ENCODE data around the gene RGS9BP. TPM values are rescaled to one million over a fixed set of nuclear protein-coding genes. Genes with fewer than 3 reads are reported as not detected.

Gene RGS9BP
- total and polyA plus RNA-seq, 2 experiments from 2014 or later, result 0.83 TPM; not detected in 1

DNA sequence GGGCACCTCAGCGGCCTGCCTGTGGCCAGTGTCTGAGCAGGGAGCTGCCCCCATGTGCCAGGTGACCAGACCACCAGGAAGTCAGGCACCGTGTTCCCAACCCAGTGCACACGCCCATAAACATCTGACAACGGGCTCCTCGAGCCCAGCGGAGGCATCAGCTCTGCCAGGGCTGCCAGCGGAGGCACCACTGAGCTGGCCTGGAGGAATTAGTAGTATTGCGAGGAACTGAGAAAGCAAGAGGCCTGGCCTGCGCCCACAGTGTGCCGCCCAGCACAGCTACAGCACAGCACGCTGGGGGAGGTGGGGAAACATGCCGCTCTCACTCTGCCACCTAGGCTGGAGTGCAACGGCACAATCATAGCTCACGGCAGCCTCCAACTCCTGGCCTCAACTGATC, 45.3 kb upstream of the RGS9BP start:
- Histone ChIP-seq H3K4me1 (ENCODE audit: insufficient read depth) (no peaks in the 10 kb centered on the region), H3K9me2 (ENCODE audit: insufficient read depth) (no peaks in the 10 kb centered on the region), H3F3A (replicated peaks; ENCODE audit: low read depth) (no peaks in the 10 kb centered on the region), H3K27me3 (ENCODE audit: insufficient read depth) (no peaks in the 10 kb centered on the region), H3K36me3 (ENCODE audit: insufficient read depth) (peaks cover 12% of the 10 kb centered on the region), H3K4me3 (no peak overlapping the region), H3K4me2 (no peak overlapping the region), H3K27ac (ENCODE audit: low read depth) (no peak overlapping the region), H4K20me1 (replicated peaks; ENCODE audit: insufficient read depth) (no peaks in the 10 kb centered on the region; the same call in 1 of the 2 replicates), H2AFZ (no peak overlapping the region), H3K79me2 (replicated peaks; ENCODE audit: insufficient read depth) (no peaks in the 10 kb centered on the region)
- Mint-ChIP-seq H3K4me3 (no peak overlapping the region), H3K9me3 (no peaks in the 10 kb centered on the region), H3K36me3 (ENCODE audit: low read depth) (peaks cover 36% of the 10 kb centered on the region), H3K4me1 (no peaks in the 10 kb centered on the region), H3K27ac (no peak overlapping the region), H3K27me3 (ENCODE audit: insufficient read depth, low read depth, poor library complexity) (peaks cover 2% of the 10 kb centered on the region)
- DNase-seq (ENCODE audit: low spot score) (peak; percentile 35), ATAC-seq (peak; percentile 69)
- TF ChIP-seq, protein P1, sequence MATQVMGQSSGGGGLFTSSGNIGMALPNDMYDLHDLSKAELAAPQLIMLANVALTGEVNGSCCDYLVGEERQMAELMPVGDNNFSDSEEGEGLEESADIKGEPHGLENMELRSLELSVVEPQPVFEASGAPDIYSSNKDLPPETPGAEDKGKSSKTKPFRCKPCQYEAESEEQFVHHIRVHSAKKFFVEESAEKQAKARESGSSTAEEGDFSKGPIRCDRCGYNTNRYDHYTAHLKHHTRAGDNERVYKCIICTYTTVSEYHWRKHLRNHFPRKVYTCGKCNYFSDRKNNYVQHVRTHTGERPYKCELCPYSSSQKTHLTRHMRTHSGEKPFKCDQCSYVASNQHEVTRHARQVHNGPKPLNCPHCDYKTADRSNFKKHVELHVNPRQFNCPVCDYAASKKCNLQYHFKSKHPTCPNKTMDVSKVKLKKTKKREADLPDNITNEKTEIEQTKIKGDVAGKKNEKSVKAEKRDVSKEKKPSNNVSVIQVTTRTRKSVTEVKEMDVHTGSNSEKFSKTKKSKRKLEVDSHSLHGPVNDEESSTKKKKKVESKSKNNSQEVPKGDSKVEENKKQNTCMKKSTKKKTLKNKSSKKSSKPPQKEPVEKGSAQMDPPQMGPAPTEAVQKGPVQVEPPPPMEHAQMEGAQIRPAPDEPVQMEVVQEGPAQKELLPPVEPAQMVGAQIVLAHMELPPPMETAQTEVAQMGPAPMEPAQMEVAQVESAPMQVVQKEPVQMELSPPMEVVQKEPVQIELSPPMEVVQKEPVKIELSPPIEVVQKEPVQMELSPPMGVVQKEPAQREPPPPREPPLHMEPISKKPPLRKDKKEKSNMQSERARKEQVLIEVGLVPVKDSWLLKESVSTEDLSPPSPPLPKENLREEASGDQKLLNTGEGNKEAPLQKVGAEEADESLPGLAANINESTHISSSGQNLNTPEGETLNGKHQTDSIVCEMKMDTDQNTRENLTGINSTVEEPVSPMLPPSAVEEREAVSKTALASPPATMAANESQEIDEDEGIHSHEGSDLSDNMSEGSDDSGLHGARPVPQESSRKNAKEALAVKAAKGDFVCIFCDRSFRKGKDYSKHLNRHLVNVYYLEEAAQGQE (IDR thresholded peaks at IDR 0.05; ENCODE audit: unreplicated experiment), result no peak
- TF ChIP-seq, protein P2, sequence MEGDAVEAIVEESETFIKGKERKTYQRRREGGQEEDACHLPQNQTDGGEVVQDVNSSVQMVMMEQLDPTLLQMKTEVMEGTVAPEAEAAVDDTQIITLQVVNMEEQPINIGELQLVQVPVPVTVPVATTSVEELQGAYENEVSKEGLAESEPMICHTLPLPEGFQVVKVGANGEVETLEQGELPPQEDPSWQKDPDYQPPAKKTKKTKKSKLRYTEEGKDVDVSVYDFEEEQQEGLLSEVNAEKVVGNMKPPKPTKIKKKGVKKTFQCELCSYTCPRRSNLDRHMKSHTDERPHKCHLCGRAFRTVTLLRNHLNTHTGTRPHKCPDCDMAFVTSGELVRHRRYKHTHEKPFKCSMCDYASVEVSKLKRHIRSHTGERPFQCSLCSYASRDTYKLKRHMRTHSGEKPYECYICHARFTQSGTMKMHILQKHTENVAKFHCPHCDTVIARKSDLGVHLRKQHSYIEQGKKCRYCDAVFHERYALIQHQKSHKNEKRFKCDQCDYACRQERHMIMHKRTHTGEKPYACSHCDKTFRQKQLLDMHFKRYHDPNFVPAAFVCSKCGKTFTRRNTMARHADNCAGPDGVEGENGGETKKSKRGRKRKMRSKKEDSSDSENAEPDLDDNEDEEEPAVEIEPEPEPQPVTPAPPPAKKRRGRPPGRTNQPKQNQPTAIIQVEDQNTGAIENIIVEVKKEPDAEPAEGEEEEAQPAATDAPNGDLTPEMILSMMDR (conservative IDR thresholded peaks at IDR 0.05; ENCODE audit: low read depth in 2 of 2), result peak in 1 of 2 experiments; percentile 13; a peak in 1 of 4 replicates
- TF ChIP-seq, protein P3, sequence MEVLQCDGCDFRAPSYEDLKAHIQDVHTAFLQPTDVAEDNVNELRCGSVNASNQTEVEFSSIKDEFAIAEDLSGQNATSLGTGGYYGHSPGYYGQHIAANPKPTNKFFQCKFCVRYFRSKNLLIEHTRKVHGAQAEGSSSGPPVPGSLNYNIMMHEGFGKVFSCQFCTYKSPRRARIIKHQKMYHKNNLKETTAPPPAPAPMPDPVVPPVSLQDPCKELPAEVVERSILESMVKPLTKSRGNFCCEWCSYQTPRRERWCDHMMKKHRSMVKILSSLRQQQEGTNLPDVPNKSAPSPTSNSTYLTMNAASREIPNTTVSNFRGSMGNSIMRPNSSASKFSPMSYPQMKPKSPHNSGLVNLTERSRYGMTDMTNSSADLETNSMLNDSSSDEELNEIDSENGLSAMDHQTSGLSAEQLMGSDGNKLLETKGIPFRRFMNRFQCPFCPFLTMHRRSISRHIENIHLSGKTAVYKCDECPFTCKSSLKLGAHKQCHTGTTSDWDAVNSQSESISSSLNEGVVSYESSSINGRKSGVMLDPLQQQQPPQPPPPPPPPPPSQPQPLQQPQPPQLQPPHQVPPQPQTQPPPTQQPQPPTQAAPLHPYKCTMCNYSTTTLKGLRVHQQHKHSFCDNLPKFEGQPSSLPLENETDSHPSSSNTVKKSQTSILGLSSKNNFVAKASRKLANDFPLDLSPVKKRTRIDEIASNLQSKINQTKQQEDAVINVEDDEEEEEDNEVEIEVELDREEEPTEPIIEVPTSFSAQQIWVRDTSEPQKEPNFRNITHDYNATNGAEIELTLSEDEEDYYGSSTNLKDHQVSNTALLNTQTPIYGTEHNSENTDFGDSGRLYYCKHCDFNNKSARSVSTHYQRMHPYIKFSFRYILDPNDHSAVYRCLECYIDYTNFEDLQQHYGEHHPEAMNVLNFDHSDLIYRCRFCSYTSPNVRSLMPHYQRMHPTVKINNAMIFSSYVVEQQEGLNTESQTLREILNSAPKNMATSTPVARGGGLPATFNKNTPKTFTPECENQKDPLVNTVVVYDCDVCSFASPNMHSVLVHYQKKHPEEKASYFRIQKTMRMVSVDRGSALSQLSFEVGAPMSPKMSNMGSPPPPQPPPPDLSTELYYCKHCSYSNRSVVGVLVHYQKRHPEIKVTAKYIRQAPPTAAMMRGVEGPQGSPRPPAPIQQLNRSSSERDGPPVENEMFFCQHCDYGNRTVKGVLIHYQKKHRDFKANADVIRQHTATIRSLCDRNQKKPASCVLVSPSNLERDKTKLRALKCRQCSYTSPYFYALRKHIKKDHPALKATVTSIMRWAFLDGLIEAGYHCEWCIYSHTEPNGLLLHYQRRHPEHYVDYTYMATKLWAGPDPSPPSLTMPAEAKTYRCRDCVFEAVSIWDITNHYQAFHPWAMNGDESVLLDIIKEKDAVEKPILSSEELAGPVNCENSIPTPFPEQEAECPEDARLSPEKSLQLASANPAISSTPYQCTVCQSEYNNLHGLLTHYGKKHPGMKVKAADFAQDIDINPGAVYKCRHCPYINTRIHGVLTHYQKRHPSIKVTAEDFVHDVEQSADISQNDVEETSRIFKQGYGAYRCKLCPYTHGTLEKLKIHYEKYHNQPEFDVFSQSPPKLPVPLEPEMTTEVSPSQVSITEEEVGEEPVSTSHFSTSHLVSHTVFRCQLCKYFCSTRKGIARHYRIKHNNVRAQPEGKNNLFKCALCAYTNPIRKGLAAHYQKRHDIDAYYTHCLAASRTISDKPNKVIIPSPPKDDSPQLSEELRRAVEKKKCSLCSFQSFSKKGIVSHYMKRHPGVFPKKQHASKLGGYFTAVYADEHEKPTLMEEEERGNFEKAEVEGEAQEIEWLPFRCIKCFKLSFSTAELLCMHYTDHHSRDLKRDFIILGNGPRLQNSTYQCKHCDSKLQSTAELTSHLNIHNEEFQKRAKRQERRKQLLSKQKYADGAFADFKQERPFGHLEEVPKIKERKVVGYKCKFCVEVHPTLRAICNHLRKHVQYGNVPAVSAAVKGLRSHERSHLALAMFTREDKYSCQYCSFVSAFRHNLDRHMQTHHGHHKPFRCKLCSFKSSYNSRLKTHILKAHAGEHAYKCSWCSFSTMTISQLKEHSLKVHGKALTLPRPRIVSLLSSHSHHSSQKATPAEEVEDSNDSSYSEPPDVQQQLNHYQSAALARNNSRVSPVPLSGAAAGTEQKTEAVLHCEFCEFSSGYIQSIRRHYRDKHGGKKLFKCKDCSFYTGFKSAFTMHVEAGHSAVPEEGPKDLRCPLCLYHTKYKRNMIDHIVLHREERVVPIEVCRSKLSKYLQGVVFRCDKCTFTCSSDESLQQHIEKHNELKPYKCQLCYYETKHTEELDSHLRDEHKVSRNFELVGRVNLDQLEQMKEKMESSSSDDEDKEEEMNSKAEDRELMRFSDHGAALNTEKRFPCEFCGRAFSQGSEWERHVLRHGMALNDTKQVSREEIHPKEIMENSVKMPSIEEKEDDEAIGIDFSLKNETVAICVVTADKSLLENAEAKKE (CRISPR knock-in tag; IDR thresholded peaks at IDR 0.05), result no peak
- TF ChIP-seq, protein P4, sequence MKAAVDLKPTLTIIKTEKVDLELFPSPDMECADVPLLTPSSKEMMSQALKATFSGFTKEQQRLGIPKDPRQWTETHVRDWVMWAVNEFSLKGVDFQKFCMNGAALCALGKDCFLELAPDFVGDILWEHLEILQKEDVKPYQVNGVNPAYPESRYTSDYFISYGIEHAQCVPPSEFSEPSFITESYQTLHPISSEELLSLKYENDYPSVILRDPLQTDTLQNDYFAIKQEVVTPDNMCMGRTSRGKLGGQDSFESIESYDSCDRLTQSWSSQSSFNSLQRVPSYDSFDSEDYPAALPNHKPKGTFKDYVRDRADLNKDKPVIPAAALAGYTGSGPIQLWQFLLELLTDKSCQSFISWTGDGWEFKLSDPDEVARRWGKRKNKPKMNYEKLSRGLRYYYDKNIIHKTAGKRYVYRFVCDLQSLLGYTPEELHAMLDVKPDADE (IDR thresholded peaks at IDR 0.05), result no peak
